Endothelial cell of umbilical vein (primary cell): Measurements from ENCODE around the gene RHOV. TPM values are rescaled to one million over a fixed set of nuclear protein-coding genes. Genes with fewer than 3 reads are reported as not detected.

Source experiments
- BruUV-seq: library from RNA; stranded (reverse); fragments of 400-500 nt; replicated peaks from 2 replicates; lab custom pipeline; 2021; lab: Mats Ljungman, UMichigan
- CTCF ChIA-PET: fragments of 300-600, 350-600 bp; sonication (Branson Sonifier 250); formaldehyde crosslinking; loops from one replicate; lab custom pipeline; 2021; ENCODE audit warnings: antibody characterized with exemption, inconsistent platforms; lab: Charles Lee
- POLR2A ChIA-PET: fragments of 300-600, 350-600 bp; sonication (Branson Sonifier 250); formaldehyde crosslinking; loops from one replicate; lab custom pipeline; 2021; ENCODE audit warnings: antibody characterized with exemption, inconsistent platforms; lab: Charles Lee
- DNase-seq: peaks from one replicate; pipeline ENCODE4 v3.0.0-alpha.2; 2011; ENCODE audit warnings: low read depth, low spot score
- FAIRE-seq: peaks from 2 replicates; lab custom pipeline; 2011; peaks lifted over from hg19 to GRCh38; lab: Jason Lieb, UNC
- H2AFZ ChIP-seq: 2 replicates; pipeline ENCODE4 v1.6.0; 2012; ENCODE audit warnings: low read depth, low read length, control low read depth, inconsistent platforms
- H3K27ac ChIP-seq: 2 replicates; pipeline ENCODE4 v1.5.1; 2011; ENCODE audit warnings: low read depth, mild to moderate bottlenecking, control low read depth, low read length, moderate library complexity; ENCODE audit not compliant: insufficient read depth
- H3K27me3 ChIP-seq, 2 experiments: 2 replicates each; pipeline versions ENCODE4 v1.6.0 to v1.6.1; 2011; ENCODE audit warnings: low read length in 2 of 2, mixed read lengths in 1 of 2; ENCODE audit not compliant: control insufficient read depth in 2 of 2, insufficient read depth in 2 of 2
- H3K36me3 ChIP-seq, 2 experiments: 2 replicates in 1 of 2; 3 replicates in 1 of 2; pipeline ENCODE4 v1.5.1; 2011; ENCODE audit warnings: low read length in 2 of 2, mild to moderate bottlenecking in 1 of 2, moderate library complexity in 1 of 2; ENCODE audit not compliant: control insufficient read depth in 2 of 2, insufficient read depth in 2 of 2; ENCODE audit errors: extremely low read depth in 1 of 2
- H3K4me1 ChIP-seq: 3 replicates; pipeline ENCODE4 v1.5.1; 2011; ENCODE audit warnings: mild to moderate bottlenecking, low read length; ENCODE audit not compliant: control insufficient read depth, insufficient read depth; ENCODE audit errors: extremely low read depth
- H3K4me2 ChIP-seq: 2 replicates; pipeline ENCODE4 v1.6.1; 2011; ENCODE audit warnings: low read length, control low read depth, mixed read lengths; ENCODE audit not compliant: insufficient read depth
- H3K4me3 ChIP-seq, 3 experiments: fragments of 200-600 bp in 1 of 3; sonication (generic), shearing (Covaris generic) in 1 of 3; replicated peaks in 1 of 3; 2 replicates each; pipeline ENCODE4 v1.5.1; 2011 to 2016; ENCODE audit warnings: control low read depth in 3 of 3, low read length in 3 of 3, mild to moderate bottlenecking in 2 of 3, inconsistent platforms in 1 of 3, low read depth in 1 of 3, moderate library complexity in 1 of 3; ENCODE audit not compliant: insufficient read depth in 1 of 3
- H3K79me2 ChIP-seq: 2 replicates; pipeline ENCODE4 v1.6.0; 2012; ENCODE audit warnings: low read length, inconsistent platforms; ENCODE audit not compliant: control insufficient read depth, insufficient read depth
- H3K9ac ChIP-seq: replicated peaks from 2 replicates; pipeline ENCODE3; 2011; ENCODE audit warnings: low read length, control low read depth; ENCODE audit not compliant: insufficient read depth; ENCODE audit errors: extremely low read depth
- H3K9me1 ChIP-seq: replicated peaks from 3 replicates; pipeline ENCODE4 v1.6.0; 2011; ENCODE audit warnings: mild to moderate bottlenecking, low read length; ENCODE audit not compliant: control insufficient read depth, insufficient read depth; ENCODE audit errors: extremely low read depth
- H3K9me3 ChIP-seq: replicated peaks from 2 replicates; pipeline ENCODE4 v1.5.1; 2012; ENCODE audit warnings: low read length, inconsistent platforms; ENCODE audit not compliant: control insufficient read depth, insufficient read depth
- H4K20me1 ChIP-seq: replicated peaks from 2 replicates; pipeline ENCODE3; 2011; ENCODE audit warnings: mild to moderate bottlenecking, low read length; ENCODE audit not compliant: control insufficient read depth, insufficient read depth; ENCODE audit errors: extremely low read depth
- EZH2 ChIP-seq: IDR thresholded peaks from 2 replicates; pipeline ENCODE4 v1.6.1; 2012; ENCODE audit warnings: borderline replicate concordance, low read depth, mild to moderate bottlenecking, moderate library complexity, low read length, inconsistent platforms; ENCODE audit not compliant: severe bottlenecking
- FOS ChIP-seq: IDR thresholded peaks from 2 replicates; pipeline ENCODE4 v1.6.1; 2011; ENCODE audit warnings: mild to moderate bottlenecking, low read length, moderate library complexity, borderline replicate concordance; ENCODE audit not compliant: insufficient read depth
- GATA2 ChIP-seq: IDR thresholded peaks from 2 replicates; pipeline ENCODE4 v1.7.0; 2011; ENCODE audit warnings: low read depth, mild to moderate bottlenecking, moderate library complexity, mixed read lengths, low read length; ENCODE audit not compliant: insufficient read length, insufficient read depth
- JUN ChIP-seq: IDR thresholded peaks from 2 replicates; pipeline ENCODE4 v1.6.1; 2011; ENCODE audit warnings: borderline replicate concordance, low read depth; ENCODE audit not compliant: insufficient read length, insufficient read depth
- MYC ChIP-seq: IDR thresholded peaks from one replicate; pipeline ENCODE4 v1.6.1; 2011; ENCODE audit warnings: mild to moderate bottlenecking, low read depth, low read length
- POLR2A ChIP-seq: IDR thresholded peaks from 2 replicates; pipeline ENCODE4 v1.6.1; 2012; ENCODE audit warnings: low read depth, mild to moderate bottlenecking, control low read depth, low read length
- POLR2AphosphoS5 ChIP-seq: IDR thresholded peaks from 2 replicates; pipeline ENCODE4 v1.6.1; 2012; ENCODE audit warnings: low read depth, mild to moderate bottlenecking, control low read depth, low read length, moderate library complexity; ENCODE audit not compliant: insufficient read depth
- dilution Hi-C: fragments of 300-500 bp; cut with MboI; formaldehyde crosslinking; loops from one replicate; pipeline ENCODE4 v1.15.0; 2019; ENCODE audit warnings: low sequenced_read_pairs; ENCODE audit not compliant: extremely low pct_ligation_motif_present
- intact Hi-C: fragments of 100-400 bp; cut with micrococcal nuclease; formaldehyde crosslinking; loops from one replicate; pipeline ENCODE4 v1.10.0; 2022
- polyA plus RNA-seq, 4 experiments: library from polyadenylated mRNA; depleted of rRNA in 3 of 4; stranded (reverse) in 3 of 4; unstranded in 1 of 4; fragments of >200 nt; gene quantifications; 2 replicates each; pipeline versions ENCODE4 v1.2.1 to v1.2.3, GENCODE V29; 2011 to 2012; ENCODE audit warnings: missing spikeins in 1 of 4
- total RNA-seq: library from RNA; stranded (reverse); gene quantifications from 2 replicates; pipeline ENCODE4 v1.2.3, GENCODE V29; 2021
- TF ChIP-seq, protein P1 (sequence below): IDR thresholded peaks from 2 replicates; pipeline ENCODE4 v1.6.1; 2011; ENCODE audit not compliant: insufficient read depth, insufficient read length
- TF ChIP-seq, protein P2 (sequence below), 2 donors: IDR thresholded peaks; 1 replicate in 1 of 2; 2 replicates in 1 of 2; pipeline ENCODE4 v1.5.1; 2011; ENCODE audit warnings: low read length in 2 of 2, mild to moderate bottlenecking in 2 of 2, moderate library complexity in 2 of 2, control low read depth in 1 of 2, inconsistent platforms in 1 of 2, low read depth in 1 of 2; ENCODE audit not compliant: insufficient read depth in 1 of 2; ENCODE audit errors: extremely low read depth in 1 of 2

RHOV gene
- total and polyA plus RNA-seq, 2 donors (not counting 3 experiments of a cell fraction or from before 2014, with no cell fraction given): 0.15 to 0.20 TPM

DNA sequence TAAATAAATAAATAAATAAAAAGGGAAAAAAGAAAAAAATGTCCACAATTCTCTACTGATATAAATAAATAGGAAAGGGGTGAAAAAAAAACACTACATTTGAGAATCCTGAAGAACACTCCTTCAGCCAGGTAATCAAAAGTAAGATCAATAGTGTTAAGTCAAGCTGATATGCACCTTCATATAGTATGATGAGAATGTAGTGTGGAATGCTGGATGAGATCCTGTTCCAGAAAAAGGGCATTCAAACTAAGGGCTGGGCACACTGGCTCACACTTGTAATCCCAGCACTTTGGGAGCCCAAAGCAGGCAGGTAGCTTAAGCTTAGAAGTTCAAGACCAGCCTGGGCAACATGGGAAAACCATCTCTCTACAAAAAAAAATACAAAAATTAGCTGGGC, 15.1 kb upstream of the RHOV start:
- ChIA-PET POLR2A (no interaction called here), CTCF (interaction anchor here (0.8 to 4.0 kb wide), 2 partner anchors 17 to 142 kb away, joined by 3 to 48 read pairs; partner anchors contain the start of gene RHOV)
- BruUV-seq: no TSS peak
- no peaks in the 10 kb centered on the region for H3K9me3 ChIP-seq
- H3K4me3 ChIP-seq: no peak overlapping the region
- no peaks in the 10 kb centered on the region for H4K20me1 ChIP-seq
- DNase-seq (no peak), FAIRE-seq (no peak)
- no peaks in the 10 kb centered on the region for H3K27me3 ChIP-seq
- no peak overlapping the region for H2AFZ ChIP-seq
- no peak for TF ChIP-seq POLR2A
- TF ChIP-seq, protein P1, sequence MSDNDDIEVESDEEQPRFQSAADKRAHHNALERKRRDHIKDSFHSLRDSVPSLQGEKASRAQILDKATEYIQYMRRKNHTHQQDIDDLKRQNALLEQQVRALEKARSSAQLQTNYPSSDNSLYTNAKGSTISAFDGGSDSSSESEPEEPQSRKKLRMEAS: no peak
- no peak for TF ChIP-seq JUN
- no peak for TF ChIP-seq EZH2
- TF ChIP-seq FOS: no peak
- TF ChIP-seq, protein P2, sequence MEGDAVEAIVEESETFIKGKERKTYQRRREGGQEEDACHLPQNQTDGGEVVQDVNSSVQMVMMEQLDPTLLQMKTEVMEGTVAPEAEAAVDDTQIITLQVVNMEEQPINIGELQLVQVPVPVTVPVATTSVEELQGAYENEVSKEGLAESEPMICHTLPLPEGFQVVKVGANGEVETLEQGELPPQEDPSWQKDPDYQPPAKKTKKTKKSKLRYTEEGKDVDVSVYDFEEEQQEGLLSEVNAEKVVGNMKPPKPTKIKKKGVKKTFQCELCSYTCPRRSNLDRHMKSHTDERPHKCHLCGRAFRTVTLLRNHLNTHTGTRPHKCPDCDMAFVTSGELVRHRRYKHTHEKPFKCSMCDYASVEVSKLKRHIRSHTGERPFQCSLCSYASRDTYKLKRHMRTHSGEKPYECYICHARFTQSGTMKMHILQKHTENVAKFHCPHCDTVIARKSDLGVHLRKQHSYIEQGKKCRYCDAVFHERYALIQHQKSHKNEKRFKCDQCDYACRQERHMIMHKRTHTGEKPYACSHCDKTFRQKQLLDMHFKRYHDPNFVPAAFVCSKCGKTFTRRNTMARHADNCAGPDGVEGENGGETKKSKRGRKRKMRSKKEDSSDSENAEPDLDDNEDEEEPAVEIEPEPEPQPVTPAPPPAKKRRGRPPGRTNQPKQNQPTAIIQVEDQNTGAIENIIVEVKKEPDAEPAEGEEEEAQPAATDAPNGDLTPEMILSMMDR (IDR thresholded peaks at IDR 0.05; ENCODE audit: extremely low read depth in 1 of 2, insufficient read depth in 1 of 2, low read depth in 1 of 2, low read length in 2 of 2): no peak
- no peak for TF ChIP-seq GATA2
- TF ChIP-seq MYC: no peak
- no peak for TF ChIP-seq POLR2AphosphoS5
- no peaks in the 10 kb centered on the region for H3K79me2 ChIP-seq
- dilution Hi-C loops (no loop called here), intact Hi-C loops (no loop called here)
- peaks cover 4% of the 10 kb centered on the region for H3K4me1 ChIP-seq
- no peak overlapping the region for H3K9ac ChIP-seq
- H3K36me3 ChIP-seq: no peaks in the 10 kb centered on the region
- H3K9me1 ChIP-seq: no peaks in the 10 kb centered on the region
- H3K27ac ChIP-seq: no peak overlapping the region
- no peak overlapping the region for H3K4me2 ChIP-seq
